Measurements from ENCODE around the gene FGD5. TPM values are rescaled to one million over a fixed set of nuclear protein-coding genes. Genes with fewer than 3 reads are reported as not detected.
A peak's percentile ranks its signal among the peaks of the same experiment; 100 is the strongest.

FGD5 gene
- total and polyA plus RNA-seq, 4 donors: 2.5 to 61.6 (median 20.0) TPM

DNA sequence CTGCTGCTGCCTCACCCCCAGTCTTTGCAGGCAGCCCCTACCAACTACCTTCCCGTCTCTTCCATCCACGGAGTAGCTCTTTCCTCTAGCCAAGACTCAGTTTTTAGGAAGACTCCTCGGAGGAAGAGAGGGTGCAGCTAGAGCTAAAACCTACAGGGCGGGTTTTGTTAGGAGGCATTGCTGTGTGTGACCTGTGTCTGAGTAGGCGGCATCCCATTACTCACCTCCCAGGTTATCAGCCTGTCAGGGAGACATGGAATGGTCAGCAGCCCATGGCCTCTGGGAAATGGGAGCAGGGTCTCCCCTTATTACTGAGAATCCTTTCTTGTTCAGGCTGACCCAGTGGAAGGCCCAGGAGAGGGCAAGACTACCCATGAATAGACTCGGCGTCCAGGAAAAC, 43.8 kb upstream of the FGD5 start:
- intact Hi-C loops (cut with DNase I): no loop called here
- no peaks in the 10 kb centered on the region for H3K36me3 ChIP-seq (ENCODE audit: control insufficient read depth in 1 of 2, insufficient read depth in 2 of 2, low read length in 1 of 2)
- no peaks in the 10 kb centered on the region for H3K9me3 ChIP-seq (ENCODE audit: control insufficient read depth, low read length)
- no peaks in the 10 kb centered on the region for H3K4me1 ChIP-seq (ENCODE audit: control insufficient read depth in 1 of 2, insufficient read depth in 2 of 2, low read length in 2 of 2)
- 88 to 93% methylated on average over 7 of the region's 7 CpGs for WGBS, 2 donors
- H3K27me3 ChIP-seq (ENCODE audit: control insufficient read depth in 1 of 2, insufficient read depth in 2 of 2, low read length in 1 of 2): no peaks in the 10 kb centered on the region
- no peak overlapping the region for H3K27ac ChIP-seq (ENCODE audit: low read depth in 1 of 2, low read length in 2 of 2)
- no peak for ATAC-seq (ENCODE audit: low FRiP score)
- H3K4me3 ChIP-seq (ENCODE audit: low read length in 2 of 2): no peak overlapping the region
- DNase-seq: no peak

DNA sequence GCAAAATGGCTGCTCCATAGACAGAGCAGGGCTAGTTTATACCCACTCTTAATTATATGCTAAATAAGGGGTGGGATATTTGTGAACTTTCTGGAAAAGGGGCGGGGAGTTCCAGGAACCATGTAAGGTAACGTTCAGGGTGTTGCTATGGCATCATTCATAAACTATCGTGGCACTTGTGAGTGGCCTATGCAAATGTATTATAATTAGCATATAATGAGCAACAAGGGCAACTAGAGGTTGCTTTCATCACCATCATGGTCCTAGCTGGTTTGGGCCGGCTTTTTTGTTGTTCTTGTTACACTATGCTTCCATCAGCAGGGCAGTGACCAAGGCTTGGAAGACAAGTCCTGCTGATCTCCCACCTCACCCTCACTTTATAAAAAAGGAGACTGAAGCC, 43.2 kb upstream of the FGD5 start:
- 90 to 91% methylated on average over 4 of the region's 4 CpGs for WGBS, 2 donors
- Histone ChIP-seq H3K27ac (ENCODE audit: low read depth in 1 of 2, low read length in 2 of 2) (no peak overlapping the region), H3K4me1 (ENCODE audit: control insufficient read depth in 1 of 2, insufficient read depth in 2 of 2, low read length in 2 of 2) (no peaks in the 10 kb centered on the region), H3K27me3 (ENCODE audit: control insufficient read depth in 1 of 2, insufficient read depth in 2 of 2, low read length in 1 of 2) (no peaks in the 10 kb centered on the region), H3K36me3 (ENCODE audit: control insufficient read depth in 1 of 2, insufficient read depth in 2 of 2, low read length in 1 of 2) (no peaks in the 10 kb centered on the region), H3K9me3 (ENCODE audit: control insufficient read depth, low read length) (no peaks in the 10 kb centered on the region), H3K4me3 (ENCODE audit: low read length in 2 of 2) (no peak overlapping the region)
- intact Hi-C loops (cut with DNase I): no loop called here
- no peak for ATAC-seq (ENCODE audit: low FRiP score)
- DNase-seq: no peak

DNA sequence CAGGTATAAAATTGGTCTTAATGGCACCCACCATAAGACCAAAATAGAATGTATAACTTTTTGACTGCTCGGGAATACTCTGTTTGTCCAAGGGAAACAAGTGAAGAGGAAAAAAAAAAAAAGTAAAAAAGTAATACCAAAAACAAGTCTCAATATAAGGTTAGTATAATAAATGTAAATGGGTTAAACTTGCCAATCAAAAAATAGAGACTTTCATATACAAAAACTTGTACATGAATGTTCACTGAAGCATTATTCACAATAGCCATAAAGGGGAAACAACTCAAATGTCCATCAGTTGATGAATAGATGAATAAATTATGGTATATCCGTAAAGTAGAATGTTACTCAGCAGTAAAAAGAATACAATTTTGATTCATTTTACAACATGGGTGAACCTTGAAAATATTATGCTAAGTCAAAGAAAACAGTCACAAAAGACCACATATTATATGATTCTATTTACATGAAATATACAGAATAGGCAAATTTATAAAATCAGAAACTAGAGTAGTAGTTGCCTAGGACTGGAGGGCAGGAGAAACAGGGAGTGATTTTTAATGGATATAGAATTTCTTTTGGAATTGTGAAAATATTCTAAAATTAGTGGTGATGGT, 39.6 kb upstream of the FGD5 start:
- intact Hi-C loops (cut with DNase I): no loop called here
- Histone ChIP-seq H3K27ac (ENCODE audit: low read depth in 1 of 2, low read length in 2 of 2) (no peak overlapping the region), H3K36me3 (ENCODE audit: control insufficient read depth in 1 of 2, insufficient read depth in 2 of 2, low read length in 1 of 2) (no peaks in the 10 kb centered on the region), H3K9me3 (ENCODE audit: control insufficient read depth, low read length) (no peaks in the 10 kb centered on the region), H3K4me3 (ENCODE audit: low read length in 2 of 2) (no peak overlapping the region), H3K27me3 (ENCODE audit: control insufficient read depth in 1 of 2, insufficient read depth in 2 of 2, low read length in 1 of 2) (no peaks in the 10 kb centered on the region), H3K4me1 (ENCODE audit: control insufficient read depth in 1 of 2, insufficient read depth in 2 of 2, low read length in 2 of 2) (no peaks in the 10 kb centered on the region)
- ATAC-seq (ENCODE audit: low FRiP score): no peak
- WGBS, 2 donors: 86 to 91% methylated on average over 2 of the region's 2 CpGs
- no peak for DNase-seq

- Histone ChIP-seq H3K36me3 (ENCODE audit: control insufficient read depth in 1 of 2, insufficient read depth in 2 of 2, low read length in 1 of 2) (no peaks in the 10 kb centered on the region), H3K9me3 (ENCODE audit: control insufficient read depth, low read length) (no peaks in the 10 kb centered on the region), H3K4me3 (ENCODE audit: low read length in 2 of 2) (no peak overlapping the region), H3K4me1 (ENCODE audit: control insufficient read depth in 1 of 2, insufficient read depth in 2 of 2, low read length in 2 of 2) (no peaks in the 10 kb centered on the region), H3K27me3 (ENCODE audit: control insufficient read depth in 1 of 2, insufficient read depth in 2 of 2, low read length in 1 of 2) (no peaks in the 10 kb centered on the region), H3K27ac (ENCODE audit: low read depth in 1 of 2, low read length in 2 of 2) (no peak overlapping the region)
- DNase-seq (peak in 1 of 2 donors; percentile 76), ATAC-seq (ENCODE audit: low FRiP score) (no peak)
- 41 to 43% methylated on average over 12 of the region's 12 CpGs for WGBS, 2 donors
- intact Hi-C loops (cut with DNase I): loop anchor here in 1 of 2 donors (10.0 kb wide), 1 partner anchor 106 kb away; the partner anchor contains the start of gene C3orf20
Measured at GRCh38 chr3:14780927-14781507, 37.7 kb upstream of the FGD5 start.

- H3K27ac ChIP-seq (ENCODE audit: low read depth in 1 of 2, low read length in 2 of 2): no peak overlapping the region
- ATAC-seq (ENCODE audit: low FRiP score) (no peak), DNase-seq (peak in 1 of 2 donors; percentile 12)
- H3K27me3 ChIP-seq (ENCODE audit: control insufficient read depth in 1 of 2, insufficient read depth in 2 of 2, low read length in 1 of 2): no peaks in the 10 kb centered on the region
- 85 to 91% methylated on average over 2 of the region's 2 CpGs for WGBS, 2 donors
- no peaks in the 10 kb centered on the region for H3K9me3 ChIP-seq (ENCODE audit: control insufficient read depth, low read length)
- H3K36me3 ChIP-seq (ENCODE audit: control insufficient read depth in 1 of 2, insufficient read depth in 2 of 2, low read length in 1 of 2): no peaks in the 10 kb centered on the region
- intact Hi-C loops (cut with DNase I): loop anchor here in 1 of 2 donors (10.0 kb wide), 1 partner anchor 109 kb away; the partner anchor contains the start of gene C3orf20
- H3K4me1 ChIP-seq (ENCODE audit: control insufficient read depth in 1 of 2, insufficient read depth in 2 of 2, low read length in 2 of 2): no peaks in the 10 kb centered on the region
- H3K4me3 ChIP-seq (ENCODE audit: low read length in 2 of 2): no peak overlapping the region
Measured at GRCh38 chr3:14783480-14784086, 35.2 kb upstream of the FGD5 start.

GRCh38 chr3:14784087-14784681, 34.6 kb upstream of the FGD5 start:
- WGBS, 2 donors: 60 to 68% methylated on average over 8 of the region's 8 CpGs
- ATAC-seq (ENCODE audit: low FRiP score) (no peak), DNase-seq (peak in 1 of 2 donors; percentile 75)
- no peak overlapping the region for H3K27ac ChIP-seq (ENCODE audit: low read depth in 1 of 2, low read length in 2 of 2)
- no peaks in the 10 kb centered on the region for H3K36me3 ChIP-seq (ENCODE audit: control insufficient read depth in 1 of 2, insufficient read depth in 2 of 2, low read length in 1 of 2)
- no peaks in the 10 kb centered on the region for H3K27me3 ChIP-seq (ENCODE audit: control insufficient read depth in 1 of 2, insufficient read depth in 2 of 2, low read length in 1 of 2)
- no peak overlapping the region for H3K4me3 ChIP-seq (ENCODE audit: low read length in 2 of 2)
- intact Hi-C loops (cut with DNase I): loop anchor here in 1 of 2 donors (10.0 kb wide), 1 partner anchor 109 kb away; the partner anchor contains the start of gene C3orf20
- no peaks in the 10 kb centered on the region for H3K4me1 ChIP-seq (ENCODE audit: control insufficient read depth in 1 of 2, insufficient read depth in 2 of 2, low read length in 2 of 2)
- H3K9me3 ChIP-seq (ENCODE audit: control insufficient read depth, low read length): no peaks in the 10 kb centered on the region

GRCh38 chr3:14785207-14786155, 33.3 kb upstream of the FGD5 start:
- DNase-seq (peak in 1 of 2 donors; percentile 64), ATAC-seq (ENCODE audit: low FRiP score) (no peak)
- no peaks in the 10 kb centered on the region for H3K4me1 ChIP-seq (ENCODE audit: control insufficient read depth in 1 of 2, insufficient read depth in 2 of 2, low read length in 2 of 2)
- no peaks in the 10 kb centered on the region for H3K27me3 ChIP-seq (ENCODE audit: control insufficient read depth in 1 of 2, insufficient read depth in 2 of 2, low read length in 1 of 2)
- H3K4me3 ChIP-seq (ENCODE audit: low read length in 2 of 2): no peak overlapping the region
- no peaks in the 10 kb centered on the region for H3K9me3 ChIP-seq (ENCODE audit: control insufficient read depth, low read length)
- H3K36me3 ChIP-seq (ENCODE audit: control insufficient read depth in 1 of 2, insufficient read depth in 2 of 2, low read length in 1 of 2): no peaks in the 10 kb centered on the region
- H3K27ac ChIP-seq (ENCODE audit: low read depth in 1 of 2, low read length in 2 of 2): no peak overlapping the region
- WGBS, 2 donors: 82 to 85% methylated on average over 20 of the region's 20 CpGs
- intact Hi-C loops (cut with DNase I): loop anchor here in 1 of 2 donors (10.0 kb wide), 1 partner anchor 111 kb away; the partner anchor contains the start of gene C3orf20

DNA sequence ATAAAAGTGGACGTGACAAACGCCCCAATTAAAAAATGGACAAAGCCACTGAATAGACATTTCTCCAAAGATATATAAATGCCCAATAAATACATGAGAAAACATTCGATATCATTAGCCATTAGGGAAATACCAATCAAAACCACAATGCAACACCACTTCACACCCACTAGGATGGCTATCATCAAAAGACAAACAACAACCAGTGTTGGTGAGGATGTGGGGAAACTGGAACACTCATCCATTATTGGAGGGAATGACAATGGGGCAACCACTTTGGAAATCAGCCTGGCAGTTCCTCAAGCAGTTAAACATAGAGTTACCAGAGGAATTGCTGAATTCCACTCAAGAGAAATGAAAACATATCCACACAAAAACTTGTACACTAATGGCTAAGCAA, 32.4 kb upstream of the FGD5 start:
- Histone ChIP-seq H3K4me3 (ENCODE audit: low read length in 2 of 2) (no peak overlapping the region), H3K4me1 (ENCODE audit: control insufficient read depth in 1 of 2, insufficient read depth in 2 of 2, low read length in 2 of 2) (no peaks in the 10 kb centered on the region), H3K27ac (ENCODE audit: low read depth in 1 of 2, low read length in 2 of 2) (no peak overlapping the region), H3K36me3 (ENCODE audit: control insufficient read depth in 1 of 2, insufficient read depth in 2 of 2, low read length in 1 of 2) (no peaks in the 10 kb centered on the region), H3K27me3 (ENCODE audit: control insufficient read depth in 1 of 2, insufficient read depth in 2 of 2, low read length in 1 of 2) (no peaks in the 10 kb centered on the region), H3K9me3 (ENCODE audit: control insufficient read depth, low read length) (no peaks in the 10 kb centered on the region)
- WGBS, 2 donors: 93 to 94% methylated on average over 3 of the region's 3 CpGs
- DNase-seq (no peak), ATAC-seq (ENCODE audit: low FRiP score) (no peak)
- intact Hi-C loops (cut with DNase I): loop anchor here in 1 of 2 donors (10.0 kb wide), 1 partner anchor 112 kb away; the partner anchor contains the start of gene C3orf20

All from aorta (tissue), 5 donors.